NCI-H510A (cell line): Measurements from ENCODE around the gene AADACL3.
"Not testable (repeated sequence)": the region's sequence is repeated elsewhere in the genome, so short reads cannot be mapped to it uniquely, and the experiment has no call there.

Source experiments
- DNase-seq: peaks from one replicate; lab custom pipeline; 2025; lab: John Stamatoyannopoulos, UW

Gene AADACL3

DNA sequence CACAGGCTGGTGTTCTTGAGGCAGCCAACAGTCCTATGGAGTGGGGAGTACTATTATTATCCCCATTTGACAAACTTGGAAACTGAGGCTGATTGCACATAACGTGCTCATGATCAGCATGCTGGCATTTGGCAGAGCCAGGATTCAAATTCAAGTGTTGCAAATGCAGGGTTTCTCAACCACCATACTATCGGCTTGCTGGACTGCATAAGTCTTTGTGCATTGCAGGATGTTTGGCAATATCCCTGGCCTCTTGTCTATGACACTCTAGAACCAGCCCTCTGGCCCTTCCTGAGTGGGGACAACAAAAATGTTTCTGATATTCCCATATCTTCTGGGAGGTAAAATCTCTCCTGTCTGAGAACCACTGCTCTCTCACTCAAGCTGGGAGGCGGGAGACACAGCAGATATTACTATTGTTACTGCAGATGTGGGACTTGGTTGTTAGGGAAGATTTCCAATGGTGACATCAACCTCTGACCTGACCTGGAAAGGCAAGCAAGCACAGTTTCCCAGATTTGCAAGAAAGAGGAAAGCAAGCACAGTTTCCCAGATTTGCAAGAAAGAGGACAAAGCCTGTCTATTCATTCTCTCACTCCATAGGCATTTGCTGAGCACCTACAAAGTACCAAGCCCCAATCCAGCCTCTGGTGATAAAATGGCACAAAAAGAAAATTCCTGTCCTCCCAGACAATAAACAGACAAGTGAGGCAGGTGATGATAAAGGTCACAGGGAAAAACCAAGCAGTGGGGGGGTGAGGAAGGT lies 1.0 kb upstream of the AADACL3 start:
- no peak for DNase-seq

DNA sequence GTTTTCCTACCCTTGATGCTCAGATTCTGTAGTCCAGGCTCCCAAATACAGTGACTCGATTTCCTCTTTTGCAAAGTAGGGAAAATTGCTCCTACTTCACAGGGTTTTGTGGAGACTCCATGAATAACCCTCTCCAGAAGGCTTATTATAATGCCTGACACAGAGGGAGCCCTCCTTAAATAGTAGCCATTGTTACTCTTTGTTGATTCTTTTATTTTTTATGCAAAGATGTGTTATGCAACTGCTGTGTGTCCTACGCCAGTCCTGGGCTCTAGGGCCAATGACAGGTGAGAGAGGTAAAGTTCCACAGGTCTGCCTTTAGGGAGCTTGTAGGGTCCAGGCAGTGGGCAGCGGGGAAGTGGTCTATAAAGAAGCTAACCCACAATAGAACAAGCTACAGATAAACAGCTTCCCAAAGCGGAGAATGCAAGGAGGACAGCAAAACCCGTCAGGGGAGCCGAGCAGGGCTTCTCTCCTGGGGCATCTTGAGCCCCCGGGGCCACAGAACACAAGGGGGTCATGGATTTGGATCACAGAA lies 1.5 kb downstream of the AADACL3 start:
- no peak for DNase-seq

DNA sequence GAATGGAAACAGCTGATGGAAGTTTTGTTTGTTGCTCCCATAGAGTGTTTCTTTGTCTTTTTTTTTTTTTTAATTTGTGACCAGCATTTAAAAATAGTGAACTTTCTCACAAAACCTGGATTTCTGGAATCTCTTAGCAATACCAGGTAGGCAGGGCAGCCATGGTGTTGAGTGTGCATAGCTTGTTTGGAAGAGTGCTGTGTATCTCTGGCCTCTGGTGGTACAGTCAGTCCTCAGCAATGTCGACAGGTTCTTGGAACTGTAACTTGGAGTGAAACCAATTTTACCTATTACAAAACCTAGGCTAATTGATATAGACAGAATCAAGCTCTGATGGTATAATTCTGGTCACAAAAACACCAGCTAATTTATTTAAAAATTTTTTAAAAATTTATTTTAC lies 6.7 kb downstream of the AADACL3 start:
- DNase-seq = no peak

DNA sequence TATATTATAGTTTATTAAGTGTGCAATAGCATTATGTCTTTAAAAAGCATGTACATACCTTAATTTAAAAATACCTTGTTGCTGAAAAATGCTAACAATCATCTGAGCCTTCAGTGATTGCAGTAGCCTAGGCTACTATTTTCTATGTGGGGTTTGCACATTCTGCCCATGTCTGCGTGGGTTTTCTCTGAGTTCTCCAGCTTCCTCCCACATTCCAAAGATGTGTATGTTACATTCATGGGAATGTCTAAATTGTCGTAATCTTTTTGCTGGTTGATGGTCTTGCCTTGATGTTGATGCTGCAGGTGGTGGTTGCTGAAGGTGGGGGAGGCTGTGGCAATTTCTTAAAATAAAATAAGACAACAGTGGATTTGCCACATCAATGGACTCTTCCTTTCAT lies 12.5 kb downstream of the AADACL3 start:
- no peak for DNase-seq

DNA sequence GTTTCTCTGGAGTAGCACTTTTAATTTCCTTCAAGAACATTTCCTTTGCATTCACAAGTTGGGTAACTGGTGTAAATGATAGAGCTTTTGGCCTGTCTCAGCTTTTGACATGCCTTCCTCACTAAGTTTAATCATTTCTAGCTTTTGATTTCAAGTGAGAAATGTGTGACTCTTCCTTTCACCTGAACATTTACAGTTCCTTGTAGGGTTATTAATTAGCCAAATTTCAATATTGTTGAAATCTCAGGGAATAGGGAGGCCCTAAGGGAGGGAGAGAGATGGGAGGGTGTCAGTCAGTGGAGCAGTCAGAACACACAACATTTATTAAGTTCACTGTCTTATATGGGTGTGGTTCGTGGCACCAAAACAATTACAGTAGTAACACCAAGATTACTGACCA lies 14.2 kb downstream of the AADACL3 start:
- no peak for DNase-seq

DNA sequence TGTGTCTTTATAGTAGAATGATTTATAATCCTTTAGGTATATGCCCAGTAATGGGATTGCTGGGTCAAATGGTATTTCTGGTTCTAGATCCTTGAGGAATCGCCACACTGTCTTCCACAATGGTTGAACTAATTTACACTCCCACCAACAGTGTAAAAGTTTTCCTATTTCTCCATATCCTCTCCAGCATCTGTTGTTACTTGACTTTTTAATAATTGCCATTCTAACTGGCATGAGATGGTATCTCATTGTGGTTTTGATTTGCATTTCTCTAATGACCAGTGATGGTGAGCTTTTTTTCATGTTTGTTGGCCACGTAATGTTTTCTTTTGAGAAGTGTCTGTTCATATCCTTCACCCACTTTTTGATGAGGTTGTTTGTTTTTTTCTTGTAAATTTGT lies 15.2 kb downstream of the AADACL3 start:
- DNase-seq = not testable (repeated sequence)

DNA sequence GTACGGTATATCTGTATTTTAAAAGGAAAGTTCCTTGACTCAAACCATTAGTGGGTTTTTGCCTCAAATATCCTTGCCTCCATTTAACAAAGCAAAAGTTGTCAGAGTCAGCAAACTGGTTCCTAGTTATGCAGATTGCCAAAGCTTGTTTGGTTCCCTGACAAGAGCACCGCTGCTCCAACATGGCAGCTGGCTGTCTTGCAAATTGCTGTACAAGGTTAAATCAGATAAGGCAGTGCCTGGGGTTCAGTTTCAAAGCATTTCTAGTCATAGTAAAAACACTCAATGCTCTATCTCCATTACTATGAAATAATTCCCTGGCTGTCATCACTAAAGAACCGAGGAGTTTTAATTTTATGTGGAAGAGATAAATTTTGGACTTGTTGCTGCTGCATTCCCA lies 18.7 kb downstream of the AADACL3 start:
- no peak for DNase-seq

DNA sequence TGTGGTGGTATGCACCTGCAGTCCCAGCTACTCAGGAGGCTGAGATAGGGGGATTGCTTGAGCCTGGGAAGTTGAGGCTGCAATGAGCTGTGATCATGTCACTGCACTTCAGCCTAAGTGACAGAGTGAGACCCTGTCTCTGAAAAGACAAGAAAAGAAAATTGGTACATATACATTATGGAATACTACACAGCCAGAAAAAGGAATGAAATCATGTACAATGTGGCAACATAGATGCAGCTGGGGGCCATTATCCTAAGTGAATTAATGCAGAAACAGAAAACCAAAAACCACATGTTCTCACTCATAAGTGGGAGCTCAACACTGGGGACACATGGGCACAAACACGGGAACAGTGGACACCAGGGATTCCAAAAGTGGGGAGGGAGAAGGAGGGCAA lies 23.0 kb downstream of the AADACL3 start:
- DNase-seq = no peak

DNA sequence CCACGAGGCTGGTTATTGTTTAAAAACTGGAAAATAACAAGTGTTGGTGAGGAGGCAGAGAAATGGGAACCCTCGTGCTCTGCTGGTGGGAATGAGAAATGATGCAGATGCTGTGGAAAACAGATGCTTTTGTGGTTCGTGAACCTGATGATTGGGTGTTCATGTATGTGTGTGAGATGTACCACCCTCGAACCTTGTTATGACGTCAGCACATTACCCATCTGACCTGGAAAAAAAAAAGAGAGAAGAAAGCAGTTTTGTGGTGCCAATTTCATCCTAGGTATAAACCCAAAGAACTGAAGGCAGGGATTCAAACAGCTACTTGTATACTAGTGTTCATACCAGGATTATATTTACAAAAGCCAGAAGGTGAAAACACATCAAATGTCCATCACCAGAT lies 23.7 kb downstream of the AADACL3 start:
- no peak for DNase-seq

DNA sequence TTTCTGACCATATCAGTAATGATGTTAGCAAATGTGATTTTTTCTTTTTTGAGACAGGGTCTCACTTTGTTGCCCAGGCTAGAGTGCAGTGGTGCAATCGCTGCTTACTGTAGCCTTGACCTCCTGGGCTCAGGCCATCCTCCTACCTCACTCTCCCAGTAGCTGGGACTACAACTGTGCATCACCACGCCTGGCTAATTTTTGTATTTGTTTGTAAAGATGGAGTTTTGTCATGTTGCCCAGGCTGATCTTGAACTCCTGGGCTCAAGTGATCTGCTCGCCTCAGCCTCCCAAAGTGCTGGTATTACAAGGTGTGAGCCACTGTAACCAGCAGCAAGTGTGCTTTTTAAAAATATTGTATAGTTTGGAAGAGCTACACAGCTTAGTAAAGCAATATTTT lies 26.0 kb downstream of the AADACL3 start:
- no peak for DNase-seq

DNA sequence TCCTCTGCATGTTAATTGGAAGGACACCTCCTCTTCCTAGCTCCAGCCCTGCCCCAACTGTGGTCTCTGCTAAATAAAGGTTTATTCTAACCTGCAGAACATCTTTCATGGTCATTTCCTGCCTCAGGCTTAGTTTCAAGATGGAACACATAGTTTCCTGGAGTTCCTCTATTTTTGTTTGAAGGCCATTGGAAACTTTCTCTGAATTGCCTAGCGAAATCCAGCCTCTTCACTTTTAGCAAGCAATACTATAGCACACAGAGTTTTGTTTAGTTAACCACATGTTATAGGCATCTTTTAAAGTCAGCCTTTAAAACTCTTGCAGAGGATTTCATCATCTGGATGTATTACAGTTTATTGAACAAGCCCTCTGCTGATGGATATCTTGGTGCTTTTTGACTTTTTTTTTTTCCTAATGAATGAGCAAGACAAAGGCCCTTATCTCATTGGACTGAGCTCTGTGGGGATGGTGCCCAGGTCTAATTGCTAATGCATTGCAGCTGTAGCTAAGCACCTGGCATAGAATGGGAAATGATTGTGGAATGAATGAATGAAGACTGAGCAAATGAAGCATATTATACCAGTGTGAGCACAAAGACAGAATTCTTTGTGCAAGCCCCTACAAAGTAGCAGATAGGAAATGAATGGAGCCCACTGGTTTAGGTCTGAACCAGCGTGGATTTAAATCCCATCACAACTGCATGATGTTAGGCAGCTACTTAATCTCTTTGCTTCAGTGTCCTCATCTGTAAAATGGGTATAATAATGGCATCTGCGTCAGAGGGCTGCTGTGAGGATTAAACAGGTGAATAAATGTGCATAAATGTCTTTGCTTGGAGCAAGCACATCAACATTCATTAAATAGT lies 29.4 kb downstream of the AADACL3 start:
- no peak for DNase-seq

DNA sequence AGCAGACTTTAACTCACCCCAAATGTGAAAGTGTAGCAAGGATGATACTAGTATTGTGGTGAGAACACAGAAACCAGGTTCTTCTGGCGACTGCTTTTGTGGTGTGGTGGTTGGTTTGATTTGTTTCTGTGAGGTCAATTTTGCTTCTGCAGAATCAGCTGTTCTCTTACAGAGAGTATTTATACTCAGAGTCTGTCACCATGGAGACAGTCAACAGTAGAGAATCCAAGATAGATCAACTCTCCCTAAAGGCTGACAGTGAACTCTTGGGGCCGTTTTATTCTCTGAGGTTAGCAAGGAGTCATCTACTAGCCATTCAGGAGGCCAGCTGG lies 30.0 kb downstream of the AADACL3 start, which contains the start of gene CFAP107:
Gene CFAP107 (plus strand): TSS at position 209 of the 332 bp plus-strand sequence. CDS start 231 bp downstream, outside the sequence.
- DNase-seq = no peak

DNA sequence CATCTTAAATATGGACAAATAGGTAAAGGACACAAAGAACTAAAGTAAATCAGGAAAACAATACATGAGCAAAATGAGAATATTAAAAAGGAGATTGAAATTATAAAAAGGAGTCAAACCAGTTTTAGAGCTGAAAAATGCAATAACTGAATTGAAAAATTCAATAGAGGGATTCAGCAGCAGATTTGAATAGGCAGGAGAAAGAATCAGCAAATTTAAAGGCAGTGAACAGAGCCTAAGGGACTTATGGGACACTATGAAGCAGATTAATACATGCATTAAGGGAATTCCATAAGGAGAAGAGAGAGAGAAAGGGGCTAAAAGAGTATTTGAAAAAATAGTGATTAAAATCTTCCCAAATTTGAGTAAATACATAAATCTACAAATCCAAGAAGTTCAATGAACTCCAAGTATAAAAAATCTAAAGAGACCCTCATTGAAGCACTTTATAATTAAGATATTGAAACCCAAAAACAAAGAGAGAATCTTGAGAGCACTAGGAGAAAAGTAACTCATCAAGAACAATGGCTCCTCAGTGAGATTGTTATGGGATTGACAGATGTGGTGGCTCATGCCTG lies 33.0 kb downstream of the AADACL3 start:
- DNase-seq = no peak

DNA sequence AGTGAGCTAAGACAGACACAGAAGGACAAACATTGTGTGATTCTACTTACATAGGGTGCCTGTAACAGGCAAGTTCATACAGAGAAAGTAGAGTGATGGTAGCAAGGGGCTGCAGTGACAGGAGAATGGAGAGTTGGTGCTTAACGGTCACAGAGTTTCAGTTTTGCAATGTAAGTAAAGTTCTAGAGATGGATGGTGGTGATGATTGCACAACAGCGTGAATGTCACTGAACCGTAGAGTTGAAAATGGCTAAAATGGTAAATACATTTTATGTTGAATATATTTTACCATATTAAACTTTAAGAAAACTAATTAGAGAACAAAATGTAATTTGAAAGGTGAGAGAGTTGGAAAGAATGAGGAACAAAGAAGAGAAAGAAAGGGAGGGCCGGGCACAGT lies 38.8 kb downstream of the AADACL3 start:
- DNase-seq = no peak

DNA sequence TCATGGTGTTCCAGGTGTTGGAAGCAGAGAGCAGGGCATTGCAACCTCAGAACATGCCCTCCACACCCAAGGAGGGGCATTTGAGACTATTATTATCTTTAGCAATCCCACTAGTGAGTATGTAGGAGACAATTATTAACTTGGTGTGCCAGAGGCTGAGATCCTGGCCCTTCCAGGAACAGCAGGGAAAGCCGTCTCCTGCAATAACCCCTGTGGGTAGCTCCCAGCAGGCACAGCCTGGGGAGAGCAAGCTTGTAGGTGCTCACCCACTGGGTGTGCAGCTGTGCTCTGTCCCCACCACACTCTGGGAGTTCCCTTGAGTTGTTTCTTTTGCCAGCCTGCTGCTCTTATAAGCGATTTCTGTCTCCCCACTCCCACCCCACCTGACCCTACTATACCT lies 40.4 kb downstream of the AADACL3 start:
- no peak for DNase-seq

DNA sequence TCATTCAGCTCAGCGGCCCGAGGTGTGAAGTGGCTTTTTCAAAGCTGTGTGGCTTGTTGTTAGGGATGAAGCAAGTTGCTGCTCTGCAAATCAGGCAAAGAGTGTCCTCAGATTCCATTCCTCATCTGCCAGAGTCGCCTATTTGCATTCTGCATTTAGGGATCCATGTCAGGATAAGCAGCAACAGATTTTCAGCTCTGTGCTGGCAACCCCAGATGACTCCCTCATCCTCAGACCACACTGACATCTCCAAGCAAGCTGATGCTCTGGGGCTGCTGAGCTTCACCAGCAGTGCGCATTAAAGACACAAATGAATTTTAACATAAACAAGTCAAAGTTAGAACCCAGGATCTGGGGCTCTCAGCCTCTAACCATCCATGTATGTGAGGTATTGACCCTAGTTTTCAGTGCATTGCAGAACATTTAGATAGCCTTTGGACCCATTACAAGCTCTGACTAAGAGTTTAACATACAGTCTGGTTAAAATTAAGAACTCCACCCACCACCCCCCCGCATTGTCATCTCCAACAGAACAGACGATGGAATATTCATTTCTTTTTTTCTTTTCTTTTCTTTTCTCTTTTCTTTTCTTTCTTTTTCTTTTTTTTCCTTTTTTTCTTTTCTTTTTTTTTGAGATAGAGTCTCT lies 41.0 kb downstream of the AADACL3 start:
- DNase-seq = no peak

DNA sequence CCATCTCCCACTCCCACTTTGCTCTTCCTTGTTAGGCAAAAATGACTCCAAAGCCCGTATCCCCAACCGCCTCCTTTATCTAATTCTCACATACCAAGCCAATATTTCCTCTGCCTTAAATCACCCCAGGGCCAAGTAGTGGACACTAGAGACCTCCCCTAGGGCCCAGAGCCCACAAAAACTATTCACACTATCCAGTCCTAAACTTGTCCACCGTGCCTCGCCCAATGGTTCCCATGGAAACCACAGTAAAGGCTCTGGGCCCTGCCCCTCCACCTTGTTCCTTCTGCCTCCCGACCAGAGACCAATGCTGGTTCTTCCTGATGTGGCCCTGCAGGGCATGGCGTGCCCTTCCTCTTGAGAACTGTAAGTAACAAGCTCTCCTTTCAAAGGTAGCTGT lies 41.9 kb downstream of the AADACL3 start:
- DNase-seq = no peak

DNA sequence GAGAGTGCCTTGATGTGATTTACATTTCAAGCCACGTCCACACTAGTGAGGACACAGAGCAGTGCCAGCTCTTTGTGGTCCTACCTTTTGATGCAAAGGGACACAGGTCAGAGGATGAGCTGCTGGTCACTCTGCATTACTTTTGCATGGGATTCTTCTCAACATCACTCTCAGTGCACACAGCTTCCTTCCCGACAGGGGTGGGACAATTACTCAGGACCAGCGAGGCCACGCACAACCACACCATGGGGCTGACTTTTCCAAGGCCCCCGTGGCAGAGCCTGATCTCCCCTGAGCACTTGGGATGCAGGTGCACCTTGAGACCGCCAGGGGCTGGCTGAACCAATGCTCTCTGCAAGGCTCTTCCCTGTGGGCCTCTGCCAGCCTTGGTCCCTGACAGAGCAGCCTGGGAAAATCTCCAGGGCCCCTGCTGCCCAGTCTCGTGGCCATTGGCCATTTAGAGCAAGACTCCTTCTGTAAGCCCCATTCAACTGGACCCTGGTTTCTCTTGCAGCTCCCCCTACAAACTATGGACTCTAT lies 44.4 kb downstream of the AADACL3 start:
- DNase-seq = no peak

DNA sequence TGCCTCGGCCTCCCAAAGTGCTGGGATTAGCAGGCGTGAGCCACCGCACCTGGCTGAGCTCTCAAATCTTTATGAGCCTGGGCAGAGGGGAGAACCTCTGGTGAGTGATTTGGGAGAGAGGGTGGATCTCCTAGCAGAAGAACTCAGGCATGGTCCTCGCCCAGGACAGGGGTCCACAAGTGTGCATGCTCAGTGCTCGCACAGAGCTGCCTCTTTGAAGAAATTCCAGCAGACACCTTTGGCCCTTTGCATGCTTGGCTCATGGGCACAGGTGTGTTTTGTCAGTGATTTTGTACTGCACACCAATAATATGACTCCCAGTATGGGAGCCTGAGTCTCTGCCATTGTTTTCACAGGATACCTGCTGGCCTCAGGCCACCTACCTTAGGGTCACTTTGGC lies 45.9 kb downstream of the AADACL3 start:
- DNase-seq = no peak

DNA sequence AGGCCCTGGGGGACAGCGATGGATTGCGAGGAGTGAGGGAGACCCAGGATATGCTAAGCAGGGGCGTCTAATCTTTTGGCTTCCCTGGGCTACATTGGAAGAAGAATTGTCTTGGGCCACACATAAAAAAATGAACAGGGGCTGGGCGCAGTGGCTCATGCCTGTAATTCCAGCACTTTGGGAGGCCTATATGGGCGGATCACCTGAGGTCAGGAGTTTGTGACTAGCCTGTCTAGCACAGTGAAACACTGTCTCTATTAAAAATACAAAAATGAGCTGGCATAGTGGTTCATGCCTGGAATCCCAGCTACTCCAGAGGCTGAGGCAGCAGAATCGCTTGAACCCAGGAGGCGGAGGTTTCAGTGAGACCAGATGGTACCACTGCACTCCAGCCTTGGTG lies 46.9 kb downstream of the AADACL3 start:
- no peak for DNase-seq

DNA sequence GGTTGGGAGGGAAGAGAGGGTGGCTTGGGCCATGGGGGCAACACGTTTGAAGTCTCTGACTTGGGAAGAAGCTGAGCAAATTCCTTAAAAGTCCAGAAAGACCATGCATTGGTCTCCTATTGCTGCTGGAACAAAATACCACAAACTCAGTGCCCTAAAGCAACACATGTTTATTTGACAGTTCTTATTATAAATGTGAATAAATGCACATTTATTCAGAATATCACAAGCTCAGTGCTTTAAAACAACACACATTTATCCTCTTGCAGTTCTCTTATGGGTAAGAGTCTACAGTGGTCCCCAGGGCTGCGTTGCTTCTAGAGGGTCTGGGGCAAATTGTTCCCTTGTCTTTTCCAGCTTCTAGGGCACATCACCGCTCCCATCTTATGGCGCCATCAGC lies 47.6 kb downstream of the AADACL3 start:
- no peak for DNase-seq

DNA sequence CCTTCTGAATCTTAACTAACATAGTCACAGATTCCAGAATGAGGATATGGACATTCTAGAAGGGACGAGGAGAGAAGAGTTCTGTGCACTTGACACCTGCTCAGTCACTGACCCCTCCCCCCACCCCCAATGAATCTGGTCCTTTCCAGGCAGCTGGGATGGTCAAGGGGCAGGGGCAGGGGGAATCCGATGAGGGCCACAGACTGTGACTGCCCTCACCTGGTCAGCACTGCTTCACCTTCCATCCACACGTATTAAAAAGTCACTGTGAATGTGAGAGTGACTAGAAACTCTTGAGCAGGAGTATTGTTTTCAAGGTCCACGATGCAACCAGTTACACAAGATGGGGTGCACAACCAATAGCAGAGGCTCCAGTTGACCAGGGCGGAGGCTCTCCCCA lies 48.1 kb downstream of the AADACL3 start:
- DNase-seq = no peak
